Activated T-cell treated with anti-CD3 and anti-CD28 coated beads, Interleukin-2, amount 50 U/mL, for 1 hour (primary cell): ENCODE data around the gene PEX14.
A peak's percentile ranks its signal among the peaks of the same experiment; 100 is the strongest.
"Not testable (repeated sequence)": the region's sequence is repeated elsewhere in the genome, so short reads cannot be mapped to it uniquely, and the experiment has no call there.

Source experiments
- DNase-seq: peaks from one replicate; pipeline ENCODE4 v3.0.0-alpha.2; 2020

Gene PEX14

DNA sequence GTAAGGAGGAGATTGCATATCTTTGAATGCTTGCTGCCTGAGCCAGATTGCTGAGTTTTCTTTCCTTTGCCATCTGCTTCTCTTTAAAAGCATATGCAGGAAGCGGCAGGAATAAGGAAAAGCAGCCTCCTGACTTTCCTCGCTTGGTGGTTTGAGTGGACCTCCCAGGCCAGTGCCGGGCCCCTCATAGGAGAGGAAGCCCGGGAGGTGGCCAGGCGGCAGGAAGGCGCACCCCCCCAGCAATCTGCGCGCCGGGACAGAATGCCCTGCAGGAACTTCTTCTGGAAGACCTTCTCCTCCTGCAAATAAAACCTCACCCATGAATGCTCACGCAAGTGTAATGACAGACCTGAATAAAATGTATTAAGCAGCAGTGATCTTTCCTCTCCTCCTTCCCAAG is 23.5 kb upstream of the PEX14 start:
- no peak for DNase-seq

DNA sequence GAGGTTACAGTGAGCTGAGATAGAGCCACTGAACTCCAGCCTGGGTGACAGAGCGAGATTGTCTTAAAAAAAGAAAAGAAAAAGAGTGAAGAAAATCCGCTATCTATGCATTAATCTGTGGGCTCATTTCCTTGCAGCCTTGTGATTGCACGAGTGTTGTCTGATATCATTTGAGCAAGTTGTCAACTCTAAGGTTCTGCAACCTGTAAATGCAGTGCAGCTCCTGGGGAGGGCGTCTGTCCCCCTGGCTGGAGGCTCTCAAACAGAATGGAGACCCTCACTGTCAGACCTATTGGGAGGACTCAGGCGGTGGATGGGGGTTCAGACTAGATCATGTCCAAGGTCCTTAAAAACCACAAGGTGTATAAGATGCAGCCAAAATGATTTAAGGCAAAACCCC is 18.7 kb upstream of the PEX14 start:
- DNase-seq = no peak

- DNase-seq = no peak
These were observed 18.1 kb upstream of the PEX14 start for GRCh38 chr1:10456661-10457060.

DNA sequence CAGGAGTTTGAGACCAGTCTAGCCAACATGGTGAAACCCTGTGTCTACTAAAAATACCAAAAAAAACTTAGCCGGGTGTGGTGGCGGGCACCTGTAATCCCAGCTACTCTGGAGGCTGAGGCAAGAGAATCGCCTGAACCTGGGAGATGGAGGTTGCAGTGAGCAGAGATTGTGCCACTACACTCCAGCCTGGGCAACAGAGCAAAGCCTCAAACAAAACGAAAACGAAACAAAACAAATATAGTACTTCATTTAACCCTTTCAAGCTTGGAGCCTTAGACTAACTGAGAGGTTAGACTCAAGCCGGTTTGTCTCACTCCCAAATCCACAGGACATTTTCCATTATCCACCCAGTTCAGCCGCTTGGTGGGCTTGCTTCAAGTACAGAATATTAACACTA is 17.3 kb upstream of the PEX14 start:
- not testable (repeated sequence) for DNase-seq

DNA sequence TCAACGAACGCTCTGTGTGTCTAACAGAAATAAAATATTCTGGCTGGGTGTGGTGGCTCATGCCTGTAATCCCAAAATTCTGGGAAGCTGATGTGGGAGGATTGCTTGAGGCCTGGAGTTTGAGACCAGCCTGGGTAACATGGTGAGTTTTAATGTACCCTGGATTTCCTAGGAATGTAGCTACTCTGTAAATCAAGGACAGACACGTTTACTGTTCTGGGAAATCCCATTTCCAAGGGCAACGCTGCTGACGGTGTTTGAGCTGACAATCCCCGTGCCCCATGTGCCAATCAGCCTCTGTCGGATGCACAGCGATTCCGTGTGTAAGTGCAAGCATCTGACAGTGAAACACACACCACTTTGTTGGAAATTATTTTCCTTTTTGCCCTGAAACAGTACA is 16.9 kb upstream of the PEX14 start:
- DNase-seq = no peak

GRCh38 chr1:10459184-10459583 is 15.6 kb upstream of the PEX14 start:
- no peak for DNase-seq

DNA sequence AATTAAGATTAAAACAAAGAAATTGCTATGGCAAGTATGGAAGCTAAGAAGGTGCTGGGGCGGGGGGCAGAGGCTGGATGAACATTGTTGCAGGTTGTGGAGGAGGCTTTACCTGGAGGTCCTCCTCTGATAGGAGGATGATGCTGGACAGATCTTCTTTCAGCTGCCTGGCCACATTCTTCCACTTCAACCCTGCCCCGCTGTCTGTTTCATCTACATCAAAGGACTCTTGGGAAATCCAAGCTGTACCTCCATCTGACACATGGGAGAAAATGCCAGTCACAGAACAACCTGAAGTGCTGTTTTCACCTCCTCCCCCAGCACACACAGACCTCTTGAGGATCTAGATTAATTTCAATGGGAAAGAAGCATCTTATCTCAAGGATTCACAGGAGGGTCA is 7.7 kb upstream of the PEX14 start:
- DNase-seq = no peak

GRCh38 chr1:10470043-10470442 is 4.7 kb upstream of the PEX14 start:
- no peak for DNase-seq

GRCh38 chr1:10471411-10472219 is 3.1 kb upstream of the PEX14 start:
- DNase-seq = no peak

DNA sequence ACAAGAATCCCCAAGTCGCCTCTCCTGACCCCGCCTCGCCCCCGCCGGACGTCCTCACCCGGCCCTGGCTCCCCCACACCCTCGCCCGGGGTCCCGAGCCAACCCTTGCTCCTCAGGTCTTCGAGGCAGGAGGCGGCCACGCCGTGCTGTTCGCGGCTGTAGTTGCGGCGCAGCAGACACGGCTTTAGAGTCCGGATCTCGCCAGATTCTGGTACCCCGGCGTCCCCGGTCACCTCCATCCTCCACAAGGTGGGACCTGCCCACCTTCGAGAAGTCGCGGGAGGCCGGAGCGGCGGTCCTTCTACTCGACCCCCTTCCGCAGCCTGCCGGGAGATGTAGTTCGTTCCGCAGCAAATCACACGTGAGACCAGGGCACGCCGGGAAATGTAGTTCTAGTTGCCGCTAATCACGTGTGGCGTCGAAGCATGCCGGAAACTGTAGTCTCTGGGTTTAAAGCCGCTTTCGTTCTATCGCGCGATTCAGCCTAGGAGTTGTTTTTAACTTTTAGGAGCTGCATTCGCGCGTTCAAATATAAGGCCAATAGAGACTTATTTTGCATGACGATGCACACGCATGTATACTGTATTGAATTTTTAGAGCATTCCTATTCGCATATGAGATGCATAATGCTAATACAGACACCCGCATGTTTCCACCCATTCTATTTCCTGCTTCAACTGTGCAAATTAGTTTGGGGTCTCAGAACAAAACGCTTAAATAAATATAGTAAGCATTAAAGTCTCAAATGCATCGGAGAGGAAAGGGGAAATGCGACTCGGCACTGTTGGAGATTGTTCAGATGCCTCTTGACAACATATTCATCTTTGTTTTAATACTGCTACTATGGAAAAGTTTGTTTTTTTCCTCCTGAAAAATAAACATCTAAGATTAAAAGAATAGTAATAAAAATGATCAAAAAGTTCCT is 2.3 kb upstream of the PEX14 start, which contains the start of gene DFFA:
Gene DFFA, minus strand, starts transcription at position 310 of the 925 bp plus-strand sequence. Its CDS starts 71 bp downstream, at position 239.
- DNase-seq = peak; percentile 86

GRCh38 chr1:10473145-10473765 is 1.5 kb upstream of the PEX14 start:
- no peak for DNase-seq

- DNase-seq = not testable (repeated sequence)
These were observed 489 bp upstream of the PEX14 start for GRCh38 chr1:10474309-10474612.

GRCh38 chr1:10475510-10475909 is 760 bp downstream of the PEX14 start:
- DNase-seq = no peak

DNA sequence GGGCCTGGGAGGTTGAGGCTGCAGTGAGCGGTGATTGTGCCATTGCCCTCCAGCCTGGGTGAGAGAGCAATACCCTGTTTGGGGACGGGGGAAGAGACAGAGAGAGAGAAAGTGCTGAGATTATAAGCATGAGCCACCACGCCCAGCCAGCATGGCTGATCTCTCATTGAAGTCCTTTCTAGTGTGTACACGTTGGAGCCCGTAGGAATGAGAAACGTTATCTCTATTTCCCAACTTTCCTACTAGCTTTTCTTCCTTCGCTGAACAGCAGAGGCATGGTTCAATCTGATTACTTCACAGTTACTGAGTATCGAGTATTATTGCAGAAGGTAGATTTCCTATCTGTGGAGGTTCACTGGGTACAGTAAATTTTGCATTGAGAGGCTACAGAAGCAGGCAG is 4.5 kb downstream of the PEX14 start:
- no peak for DNase-seq

DNA sequence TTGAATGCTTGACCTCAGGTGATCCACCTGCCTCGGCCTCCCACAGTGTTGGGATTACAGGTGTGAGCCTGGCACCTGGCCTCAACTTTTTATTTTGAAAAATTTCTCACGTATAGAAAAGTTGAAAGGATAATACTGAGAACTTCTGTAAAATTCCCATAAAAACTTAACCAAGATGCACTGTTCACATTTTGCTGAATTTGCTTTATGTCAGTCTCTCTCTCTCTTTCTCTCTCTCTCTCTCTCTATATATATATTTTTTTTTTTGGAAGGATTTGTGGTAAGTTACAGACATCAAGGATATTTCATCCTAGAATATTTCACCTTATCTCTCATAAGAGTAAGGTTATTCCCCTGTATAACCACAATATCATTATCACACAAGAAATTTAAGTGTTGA is 5.9 kb downstream of the PEX14 start:
- DNase-seq = no peak

DNA sequence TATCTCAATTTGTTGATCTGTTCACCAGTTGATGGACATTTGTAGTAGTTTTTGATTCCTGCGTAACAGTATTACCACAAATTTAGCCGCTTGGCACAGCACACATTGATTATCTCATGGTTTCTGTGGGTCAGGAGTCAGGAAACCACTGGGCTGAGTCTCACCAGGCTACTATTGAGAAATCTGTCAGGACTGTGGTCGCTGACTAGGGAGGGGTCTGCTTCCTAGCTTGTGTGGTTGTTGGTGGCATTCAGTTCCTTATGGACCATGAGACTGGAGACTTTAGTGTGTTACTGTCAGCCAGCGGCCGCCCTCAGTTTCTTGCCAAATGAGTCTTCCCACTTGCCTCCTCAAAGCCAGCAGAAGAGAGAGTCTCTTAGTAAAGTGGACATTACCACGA is 9.8 kb downstream of the PEX14 start:
- no peak for DNase-seq

DNA sequence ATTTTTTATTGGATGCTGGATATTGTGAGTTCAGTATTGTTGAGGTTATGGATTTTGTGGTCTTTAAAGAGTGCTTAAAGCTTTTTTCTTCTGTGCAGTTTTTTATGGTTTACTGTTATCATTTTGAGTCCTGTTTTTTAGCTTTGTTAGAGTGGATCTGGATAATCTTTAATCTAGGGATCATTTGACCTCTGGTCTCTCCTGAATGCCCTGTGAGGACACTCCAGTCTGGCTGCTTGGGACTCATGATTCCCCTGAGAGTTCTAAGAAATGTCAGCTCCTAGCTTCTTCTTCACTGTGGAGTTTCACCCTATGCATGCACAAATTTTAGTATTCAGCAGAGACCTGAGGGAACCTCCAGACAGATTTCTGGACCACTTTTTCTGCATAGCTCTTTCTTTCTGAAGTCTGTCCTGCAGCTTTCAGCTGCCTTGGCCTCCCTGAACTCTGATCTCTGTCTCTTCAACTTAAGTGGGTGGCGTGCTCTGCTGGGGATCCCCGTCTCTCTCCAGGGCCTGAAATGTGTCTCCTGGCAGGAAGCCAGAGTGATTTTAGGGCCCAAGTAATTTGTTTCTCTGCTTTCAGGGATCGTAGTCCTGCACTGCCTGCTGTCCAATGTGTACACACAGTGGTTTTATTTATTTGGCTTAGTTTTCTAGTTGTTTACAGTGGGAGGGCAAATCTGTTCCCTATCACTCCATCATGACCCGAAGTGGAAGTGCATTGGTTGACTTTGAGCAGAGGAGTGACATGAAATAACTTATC is 14.7 kb downstream of the PEX14 start:
- no peak for DNase-seq

GRCh38 chr1:10490286-10490970 is 15.7 kb downstream of the PEX14 start:
- DNase-seq = no peak

DNA sequence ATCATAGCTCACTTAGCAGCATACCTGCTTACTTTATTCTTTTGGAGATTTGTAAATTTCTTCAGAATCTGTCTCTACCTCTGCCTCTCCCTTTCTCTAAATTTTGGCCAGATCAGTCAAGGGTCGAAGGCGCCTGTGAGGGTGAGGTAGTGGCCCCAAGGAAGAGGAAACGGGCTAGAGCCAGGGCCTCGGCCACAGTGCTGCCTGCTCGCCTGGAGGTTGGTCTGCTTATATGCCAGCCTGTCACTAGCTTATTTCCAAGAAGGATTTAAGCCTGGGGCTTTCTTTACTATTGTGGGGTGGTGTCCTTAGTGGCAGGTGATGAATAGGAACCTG is 19.6 kb downstream of the PEX14 start:
- no peak for DNase-seq

DNA sequence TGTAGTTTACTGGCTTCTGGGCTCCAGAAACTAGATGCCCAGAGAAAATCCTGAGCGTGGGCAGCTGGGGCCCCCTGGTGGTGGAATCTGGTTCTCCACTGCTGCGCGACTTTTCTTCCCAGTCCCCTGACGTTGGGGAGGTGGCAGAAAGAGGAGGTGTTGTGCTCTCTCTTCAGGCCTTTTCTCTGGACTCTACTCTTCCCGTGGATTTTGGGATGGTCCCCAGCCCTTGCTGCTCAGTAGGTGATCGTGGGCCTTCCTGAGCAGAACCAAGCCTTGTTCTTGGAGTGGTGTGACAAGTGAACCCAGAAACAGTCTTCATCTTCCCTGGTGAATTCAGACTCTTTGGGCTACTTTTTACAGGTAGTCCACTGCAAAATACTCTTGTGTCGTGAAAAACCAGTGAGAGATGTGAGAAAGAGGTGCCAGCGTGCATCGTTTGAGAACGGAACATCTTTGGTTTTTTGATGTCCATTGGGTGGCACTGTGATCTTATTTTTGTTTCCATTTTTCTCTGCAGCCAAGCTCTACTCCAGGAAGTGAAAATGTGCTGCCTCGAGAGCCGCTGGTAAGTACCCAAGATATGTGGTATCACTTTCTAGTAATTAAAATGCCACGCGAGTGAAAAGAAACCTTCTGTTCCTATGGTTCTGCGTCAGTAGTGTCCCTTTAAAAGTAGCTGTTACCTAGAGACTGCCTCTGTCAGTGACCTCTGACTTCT is 20.2 kb downstream of the PEX14 start:
- peak; percentile 86 for DNase-seq

DNA sequence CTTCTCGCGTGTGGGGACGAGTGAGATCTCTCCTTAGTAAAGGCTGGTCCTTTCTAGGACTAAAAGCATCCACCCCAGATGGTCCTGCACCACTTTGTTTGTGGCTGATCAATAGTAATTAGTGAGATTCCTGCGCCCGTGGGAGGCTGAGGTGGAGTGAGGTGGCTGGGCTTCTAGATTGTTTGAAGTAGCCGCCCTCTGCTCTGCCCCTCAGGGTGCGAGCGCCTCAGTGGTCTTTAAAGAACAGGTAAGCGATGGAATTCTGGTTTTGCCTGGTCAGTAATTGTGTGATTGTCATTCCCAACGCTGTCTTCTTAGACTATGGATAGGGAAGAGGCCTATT is 20.7 kb downstream of the PEX14 start:
- no peak for DNase-seq

DNA sequence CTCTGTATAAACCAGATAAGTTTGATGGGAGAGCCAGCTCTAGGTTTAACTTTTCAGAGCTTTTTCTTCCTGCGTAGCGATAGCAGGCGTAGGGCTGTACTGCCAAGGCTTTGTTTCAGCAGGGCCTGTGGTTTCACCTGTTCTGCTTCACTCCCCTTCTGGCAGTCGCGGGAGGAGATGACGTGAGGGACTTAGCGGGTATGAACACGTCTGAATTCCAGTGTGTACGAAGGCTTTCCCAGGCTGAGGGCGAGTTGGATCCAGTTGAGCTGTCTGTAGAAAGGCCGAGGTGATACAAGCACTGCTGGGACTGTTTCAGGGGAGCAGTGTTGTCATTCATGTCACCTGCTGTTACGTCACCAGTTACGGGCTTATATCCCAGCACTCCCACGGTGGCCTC is 21.2 kb downstream of the PEX14 start:
- DNase-seq = peak; percentile 52
